Adipocyte (in vitro differentiated cells): Measurements from ENCODE around the gene SIMC1.

Experiments
- DNase-seq: peaks from one replicate; pipeline ENCODE4 v3.0.0-alpha.2; 2015; ENCODE audit warnings: low read depth
- H3K27me3 ChIP-seq: replicated peaks from 2 replicates; pipeline ENCODE4 v1.7.0; 2013; ENCODE audit warnings: mild to moderate bottlenecking, low read length, moderate library complexity; ENCODE audit not compliant: control insufficient read depth, insufficient read depth
- H3K36me3 ChIP-seq: 2 replicates; pipeline ENCODE4 v1.7.0; 2013; ENCODE audit warnings: low read length, mild to moderate bottlenecking, moderate library complexity; ENCODE audit not compliant: control insufficient read depth, insufficient read depth, severe bottlenecking
- H3K4me1 ChIP-seq: 2 replicates; pipeline ENCODE4 v1.7.0; 2013; ENCODE audit warnings: mild to moderate bottlenecking, low read length, moderate library complexity; ENCODE audit not compliant: control insufficient read depth, insufficient read depth
- H3K4me3 ChIP-seq: 2 replicates; pipeline ENCODE4 v1.7.0; 2013; ENCODE audit warnings: mild to moderate bottlenecking, low read length, moderate library complexity
- H3K9ac ChIP-seq: 2 replicates; pipeline ENCODE4 v1.7.0; 2013; ENCODE audit warnings: mild to moderate bottlenecking, low read length, moderate library complexity
- H3K9me3 ChIP-seq: 2 replicates; pipeline ENCODE4 v1.7.0; 2013; ENCODE audit warnings: mild to moderate bottlenecking, low read length, moderate library complexity; ENCODE audit not compliant: control insufficient read depth

SIMC1 gene

DNA sequence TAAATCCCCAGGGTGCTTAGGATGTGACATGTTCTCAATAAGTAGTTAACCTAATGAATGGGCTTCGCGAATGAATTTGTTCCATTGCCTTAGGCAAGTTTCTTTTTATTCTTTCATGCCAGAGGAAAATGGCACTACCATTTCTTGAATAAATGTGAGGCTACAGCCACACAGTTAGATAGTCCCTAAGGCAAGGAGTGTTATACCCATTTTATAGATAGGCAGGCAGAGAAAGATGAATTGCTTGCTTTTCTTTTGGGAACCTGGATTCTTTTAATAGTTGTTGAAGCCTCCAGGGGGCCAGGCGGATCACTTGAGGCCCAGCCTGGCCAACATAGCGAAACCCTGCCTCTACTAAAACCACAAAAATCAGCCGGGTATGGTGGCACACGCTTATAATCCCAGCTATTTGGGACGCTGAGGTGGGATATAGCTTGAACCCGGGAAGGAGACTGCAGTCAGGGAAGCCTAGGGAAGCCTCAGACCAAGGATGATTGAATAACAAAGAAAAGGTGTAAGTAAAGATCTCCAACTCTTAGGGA is 149.2 kb downstream of the SIMC1 start:
- Histone ChIP-seq H3K9ac (peak overlapping the region; percentile 95), H3K27me3 (no peaks in the 10 kb centered on the region), H3K4me1 (peaks cover 20% of the 10 kb centered on the region), H3K4me3 (peak overlapping the region; percentile 91), H3K36me3 (peaks cover 59% of the 10 kb centered on the region), H3K9me3 (no peaks in the 10 kb centered on the region)
- peak; percentile 9 for DNase-seq

DNA sequence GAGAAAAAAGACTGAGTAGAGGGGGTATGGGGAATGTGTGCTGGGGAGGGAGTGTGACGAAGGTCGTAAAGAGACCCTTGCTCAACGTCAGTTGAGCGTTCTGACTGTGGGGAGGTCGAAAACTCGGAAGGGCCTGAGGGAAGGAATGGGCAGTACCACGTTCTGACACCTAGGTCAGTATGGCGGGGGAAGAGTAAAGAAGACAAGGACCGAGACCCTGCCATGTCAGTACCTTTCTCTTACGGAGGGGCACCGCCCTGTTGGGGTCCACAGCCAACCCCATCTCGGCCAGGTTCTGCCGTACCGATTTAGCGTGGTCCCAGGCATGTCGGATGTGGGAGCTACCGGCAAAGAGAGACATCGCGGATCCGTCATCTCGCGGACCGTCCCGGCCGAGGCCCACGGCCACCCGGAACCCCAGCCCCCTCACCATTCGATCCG is 149.8 kb downstream of the SIMC1 start:
- DNase-seq: peak; percentile 37

DNA sequence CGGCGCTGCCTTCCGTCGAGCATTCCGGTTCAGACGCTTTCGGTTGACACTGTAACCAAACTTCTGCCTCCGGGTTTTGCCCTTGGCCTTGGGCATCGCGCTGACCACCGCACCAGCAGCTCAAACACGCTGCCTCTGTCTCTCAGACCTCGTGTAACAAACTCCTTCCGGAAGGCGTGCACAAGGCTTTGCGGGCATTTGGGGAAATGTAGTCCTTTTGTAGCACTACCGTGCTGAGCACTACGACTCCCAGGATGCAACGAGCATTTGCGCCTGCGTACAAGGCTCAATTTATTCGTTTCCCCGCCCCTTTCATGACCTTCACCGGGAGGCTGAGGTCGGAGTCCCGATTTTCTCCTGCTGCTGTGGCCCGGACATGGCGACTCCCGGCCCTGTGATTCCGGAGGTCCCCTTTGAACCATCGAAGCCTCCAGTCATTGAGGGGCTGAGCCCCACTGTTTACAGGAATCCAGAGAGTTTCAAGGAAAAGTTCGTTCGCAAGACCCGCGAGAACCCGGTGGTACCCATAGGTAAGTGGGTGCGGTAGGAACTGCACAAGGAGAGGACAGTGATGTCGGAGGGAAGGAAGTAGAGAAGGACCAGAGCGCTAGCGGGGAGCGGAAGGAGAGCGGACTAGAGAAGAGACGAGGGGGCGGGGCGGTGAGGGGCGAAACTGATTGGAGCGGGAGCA is 150.4 kb downstream of the SIMC1 start, which contains the start of the genes HIGD2A and NOP16:
Gene HIGD2A, plus strand, starts transcription at position 308 of the 691 bp plus-strand sequence. Its CDS starts 69 bp downstream, at position 377.
Gene NOP16, minus strand, starts transcription at position 155 of the 691 bp plus-strand sequence. Its CDS starts 59 bp downstream, at position 96.
- Histone ChIP-seq H3K9me3 (no peaks in the 10 kb centered on the region), H3K4me3 (peak within 1 kb of the TSS; percentile 91), H3K9ac (peak within 1 kb of the TSS; percentile 95), H3K4me1 (peaks cover 20% of the 10 kb centered on the region), H3K36me3 (peaks cover 55% of the 10 kb centered on the region), H3K27me3 (no peaks in the 10 kb centered on the region)
- peak; percentile 100 for DNase-seq

More for the DNA sequence above, 149.8 kb downstream of the SIMC1 start:
- peaks cover 20% of the 10 kb centered on the region for H3K4me1 ChIP-seq
- no peaks in the 10 kb centered on the region for H3K9me3 ChIP-seq
- H3K27me3 ChIP-seq: no peaks in the 10 kb centered on the region
- H3K9ac ChIP-seq: peak overlapping the region; percentile 95
- H3K36me3 ChIP-seq: peaks cover 56% of the 10 kb centered on the region
- peak overlapping the region; percentile 91 for H3K4me3 ChIP-seq

DNA sequence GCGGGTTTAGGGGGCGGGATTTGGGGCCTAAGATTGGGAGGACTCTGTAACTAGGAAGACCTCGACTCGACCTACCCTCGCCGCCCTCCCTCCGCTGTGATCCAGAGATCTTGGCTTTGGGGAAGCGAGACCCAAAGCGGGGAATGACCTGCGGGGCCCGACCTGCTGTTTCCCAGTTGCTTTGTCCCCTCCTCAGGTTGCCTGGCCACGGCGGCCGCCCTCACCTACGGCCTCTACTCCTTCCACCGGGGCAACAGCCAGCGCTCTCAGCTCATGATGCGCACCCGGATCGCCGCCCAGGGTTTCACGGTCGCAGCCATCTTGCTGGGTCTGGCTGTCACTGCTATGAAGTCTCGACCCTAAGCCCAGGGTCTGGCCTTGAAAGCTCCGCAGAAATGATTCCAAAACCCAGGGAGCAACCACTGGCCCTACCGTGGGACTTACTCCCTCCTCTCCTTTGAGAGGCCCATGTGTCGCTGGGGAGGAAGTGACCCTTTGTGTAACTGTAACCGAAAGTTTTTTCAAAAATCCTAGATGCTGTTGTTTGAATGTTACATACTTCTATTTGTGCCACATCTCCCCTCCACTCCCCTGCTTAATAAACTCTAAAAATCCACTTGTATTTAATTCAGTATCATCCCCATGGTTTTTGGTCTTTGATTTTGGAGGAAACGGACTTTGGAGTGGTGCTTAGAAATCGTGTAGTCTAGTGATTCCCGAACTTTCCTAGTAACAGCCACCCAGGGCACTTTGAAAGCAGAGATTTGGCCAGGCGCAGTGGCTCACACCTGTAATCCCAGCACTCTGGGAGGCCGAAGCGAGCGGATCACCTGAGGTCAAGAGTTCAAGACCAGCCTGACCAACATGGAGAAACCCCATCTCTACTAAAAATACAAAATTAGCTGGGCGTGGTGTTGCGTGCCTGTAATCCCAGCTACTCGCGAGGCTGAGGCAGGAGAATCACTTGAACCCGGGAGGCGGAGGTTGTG is 151.2 kb downstream of the SIMC1 start:
- Histone ChIP-seq H3K9ac (peak overlapping the region; percentile 95), H3K36me3 (peaks cover 53% of the 10 kb centered on the region), H3K27me3 (no peaks in the 10 kb centered on the region), H3K4me3 (peak overlapping the region; percentile 91), H3K9me3 (no peaks in the 10 kb centered on the region), H3K4me1 (peaks cover 20% of the 10 kb centered on the region)
- no peak for DNase-seq

DNA sequence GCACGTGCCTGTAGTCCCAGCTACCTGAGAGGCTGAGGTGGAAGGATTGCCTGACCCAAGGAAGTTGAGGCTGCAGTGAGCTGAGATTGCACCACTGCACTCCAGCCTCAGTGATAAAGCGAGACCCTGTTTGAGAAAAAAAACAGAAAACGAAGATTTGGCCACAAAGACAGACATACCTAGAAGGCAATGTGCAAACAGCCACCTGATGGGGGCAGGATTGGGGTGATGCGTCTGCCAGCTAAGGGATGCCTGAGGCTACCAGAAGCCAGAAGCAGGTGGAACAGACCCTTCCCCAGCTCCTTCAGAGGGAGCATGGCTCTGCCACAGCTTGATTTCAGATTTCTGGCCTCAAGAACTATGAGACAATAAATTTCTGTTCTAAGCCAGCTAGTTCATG is 153.3 kb downstream of the SIMC1 start:
- Histone ChIP-seq H3K36me3 (peaks cover 41% of the 10 kb centered on the region), H3K9me3 (no peaks in the 10 kb centered on the region), H3K27me3 (no peaks in the 10 kb centered on the region), H3K9ac (no peak overlapping the region), H3K4me3 (no peak overlapping the region), H3K4me1 (peaks cover 16% of the 10 kb centered on the region)
- DNase-seq: no peak

GRCh38 chr5:176391999-176392398 is 153.8 kb downstream of the SIMC1 start:
- H3K9ac ChIP-seq: no peak overlapping the region
- H3K4me3 ChIP-seq: no peak overlapping the region
- no peaks in the 10 kb centered on the region for H3K27me3 ChIP-seq
- H3K36me3 ChIP-seq: peaks cover 44% of the 10 kb centered on the region
- DNase-seq: no peak
- H3K4me1 ChIP-seq: peaks cover 14% of the 10 kb centered on the region
- H3K9me3 ChIP-seq: no peaks in the 10 kb centered on the region

GRCh38 chr5:176392526-176392925 is 154.3 kb downstream of the SIMC1 start:
- Histone ChIP-seq H3K9ac (no peak overlapping the region), H3K27me3 (no peaks in the 10 kb centered on the region), H3K4me1 (peaks cover 9% of the 10 kb centered on the region), H3K36me3 (peaks cover 46% of the 10 kb centered on the region), H3K4me3 (no peak overlapping the region), H3K9me3 (no peaks in the 10 kb centered on the region)
- no peak for DNase-seq

DNA sequence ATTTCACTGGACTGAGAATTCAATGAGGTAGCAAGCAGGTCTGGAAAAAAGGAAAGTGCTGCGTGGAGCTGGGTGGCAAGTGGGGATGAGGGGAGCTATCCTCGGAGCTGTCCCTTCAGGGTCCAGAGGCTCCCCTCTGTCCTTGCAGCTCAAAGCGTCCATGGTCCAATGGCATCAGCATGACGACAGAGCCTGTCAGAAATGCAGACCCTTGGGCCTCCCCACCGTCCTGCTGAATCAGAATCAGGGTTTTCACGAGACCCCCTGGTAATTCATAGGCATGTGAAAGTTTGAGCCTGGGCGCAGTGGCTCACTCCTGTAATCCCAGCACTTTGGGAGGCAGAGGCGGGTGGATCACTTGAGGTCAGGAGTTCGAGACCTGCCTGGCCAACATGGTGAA is 155.9 kb downstream of the SIMC1 start:
- Histone ChIP-seq H3K36me3 (peaks cover 51% of the 10 kb centered on the region), H3K27me3 (no peaks in the 10 kb centered on the region), H3K9me3 (no peaks in the 10 kb centered on the region), H3K4me3 (no peak overlapping the region), H3K9ac (no peak overlapping the region), H3K4me1 (peaks cover 8% of the 10 kb centered on the region)
- no peak for DNase-seq

GRCh38 chr5:176394881-176395675 is 156.9 kb downstream of the SIMC1 start:
- H3K4me1 ChIP-seq: peaks cover 4% of the 10 kb centered on the region
- no peak for DNase-seq
- H3K36me3 ChIP-seq: peaks cover 51% of the 10 kb centered on the region
- no peaks in the 10 kb centered on the region for H3K9me3 ChIP-seq
- H3K27me3 ChIP-seq: no peaks in the 10 kb centered on the region
- no peak overlapping the region for H3K9ac ChIP-seq
- no peak overlapping the region for H3K4me3 ChIP-seq
